Naive thymus-derived CD4-positive, alpha-beta T cell (primary cell): ENCODE results near the gene CAV2. TPM values are rescaled to one million over a fixed set of nuclear protein-coding genes. Genes with fewer than 3 reads are reported as not detected.

ENCODE experiments used
- ATAC-seq: fragments of 150-1000 bp; cut with Tn5 transposase; 2 replicates; pipeline ENCODE4 v1.10.0; 2021; ENCODE audit warnings: mild to moderate bottlenecking, moderate library complexity
- CTCF ChIA-PET: fragments of 350-600 bp; sonication (Branson Sonifier 250); formaldehyde crosslinking; loops from one replicate; lab custom pipeline; 2021; ENCODE audit warnings: antibody characterized with exemption; lab: Charles Lee
- POLR2A ChIA-PET: fragments of 350-600 bp; sonication (Branson Sonifier 250); formaldehyde crosslinking; loops from one replicate; lab custom pipeline; 2021; ENCODE audit warnings: antibody characterized with exemption, inconsistent platforms; lab: Charles Lee
- DNase-seq, 9 donors: peaks; one replicate each; pipeline versions ENCODE4 v3.0.0 to v3.0.0-alpha.2; 2020 to 2022; ENCODE audit warnings: mixed read lengths in 1 of 9
- H3K27ac ChIP-seq: one replicate; pipeline ENCODE4 v1.7.0; 2013; ENCODE audit warnings: mild to moderate bottlenecking, low read depth, low read length, moderate library complexity
- H3K27me3 ChIP-seq, 2 donors: one replicate each; pipeline ENCODE4 v1.7.0; 2013; ENCODE audit warnings: low read length in 2 of 2, mild to moderate bottlenecking in 2 of 2, moderate library complexity in 2 of 2; ENCODE audit not compliant: control insufficient read depth in 2 of 2, insufficient read depth in 2 of 2
- H3K36me3 ChIP-seq, 3 experiments: 1 replicate in 2 of 3; 2 replicates in 1 of 3; pipeline ENCODE4 v1.7.0; 2013; ENCODE audit warnings: low read length in 3 of 3, mild to moderate bottlenecking in 3 of 3, moderate library complexity in 1 of 3; ENCODE audit not compliant: insufficient read depth in 3 of 3, control insufficient read depth in 2 of 3
- H3K4me1 ChIP-seq, 2 donors: one replicate each; pipeline ENCODE4 v1.7.0; 2013; ENCODE audit warnings: low read length in 2 of 2, mild to moderate bottlenecking in 2 of 2, moderate library complexity in 1 of 2; ENCODE audit not compliant: control insufficient read depth in 2 of 2, insufficient read depth in 2 of 2
- H3K4me3 ChIP-seq: 2 replicates; pipeline ENCODE4 v1.7.0; 2013; ENCODE audit warnings: mild to moderate bottlenecking, low read length
- H3K9me3 ChIP-seq, 3 experiments: 1 replicate in 2 of 3; 2 replicates in 1 of 3; pipeline ENCODE4 v1.7.0; 2013; ENCODE audit warnings: low read length in 3 of 3; ENCODE audit not compliant: control insufficient read depth in 2 of 3
- H3K27ac Mint-ChIP-seq, 9 donors: one replicate each; pipeline ENCODE4 v1.8.0; 2020 to 2022; ENCODE audit warnings: mixed read lengths in 9 of 9, mild to moderate bottlenecking in 8 of 9, moderate library complexity in 5 of 9, inconsistent platforms in 2 of 9
- H3K27me3 Mint-ChIP-seq, 5 donors: one replicate each; pipeline ENCODE4 v1.8.0; 2021 to 2022; ENCODE audit warnings: mixed read lengths in 5 of 5, mild to moderate bottlenecking in 1 of 5
- H3K36me3 Mint-ChIP-seq, 5 donors: one replicate each; pipeline ENCODE4 v1.8.0; 2020 to 2022; ENCODE audit warnings: mixed read lengths in 5 of 5, mild to moderate bottlenecking in 3 of 5, inconsistent platforms in 1 of 5
- H3K4me1 Mint-ChIP-seq, 7 donors: one replicate each; pipeline ENCODE4 v1.8.0; 2020 to 2022; ENCODE audit warnings: mixed read lengths in 7 of 7, mild to moderate bottlenecking in 3 of 7, inconsistent platforms in 1 of 7
- H3K4me3 Mint-ChIP-seq, 10 donors: one replicate each; pipeline ENCODE4 v1.8.0; 2020 to 2022; ENCODE audit warnings: mild to moderate bottlenecking in 10 of 10, mixed read lengths in 10 of 10, moderate library complexity in 6 of 10, inconsistent platforms in 2 of 10
- H3K9me3 Mint-ChIP-seq, 11 donors: one replicate each; pipeline ENCODE4 v1.8.0; 2020 to 2022; ENCODE audit warnings: mixed read lengths in 11 of 11, mild to moderate bottlenecking in 4 of 11, inconsistent platforms in 1 of 11, moderate library complexity in 1 of 11
- intact Hi-C, 2 donors: fragments of 100-400 bp; cut with micrococcal nuclease; formaldehyde crosslinking; loops; one replicate each; pipeline ENCODE4 v1.15.1; 2023
- polyA plus RNA-seq, 2 donors: library from polyadenylated mRNA; unstranded; fragments of 300-500 nt; fragmentation: Illumina TruSeq; gene quantifications; one replicate each; pipeline ENCODE4 v1.2.3, GENCODE V29; 2021
- total RNA-seq, 6 experiments: library from RNA in 5 of 6; stranded (reverse) in 5 of 6; gene quantifications; 1 replicate in 5 of 6; 2 replicates in 1 of 6; pipeline ENCODE4 v1.2.3 and lab custom pipeline; 2021 to 2026

Gene CAV2
- total and polyA plus RNA-seq, 7 experiments from 2014 or later, result 0.93 TPM; not detected in 6

DNA sequence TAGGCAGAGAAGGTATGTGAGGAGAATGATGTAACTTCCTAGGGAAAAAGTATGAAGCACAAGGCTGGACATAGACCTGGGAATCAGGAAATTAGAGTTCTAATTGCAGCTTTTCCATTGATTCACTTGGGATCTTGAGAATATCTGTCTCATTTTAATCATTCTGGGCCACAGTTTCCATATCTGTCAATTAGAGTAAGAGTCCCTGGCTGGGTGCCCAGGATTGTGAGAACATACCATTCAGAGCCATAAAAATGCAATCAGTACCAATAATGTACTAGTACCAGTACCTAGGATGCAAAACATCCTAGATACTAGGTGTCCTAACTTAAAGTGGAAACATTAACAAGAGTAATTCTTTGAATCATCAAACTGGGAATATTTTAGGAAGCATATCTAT is 54.9 kb downstream of the CAV2 start:
- H3K27ac Mint-ChIP-seq, result no peak overlapping the region
- intact Hi-C loops, result no loop called here
- ChIA-PET CTCF (no interaction called here), POLR2A (no interaction called here)
- no peaks in the 10 kb centered on the region for H3K36me3 Mint-ChIP-seq
- peaks cover 26 to 42% (median 34%) of the 10 kb centered on the region in 5 donors for H3K27me3 Mint-ChIP-seq
- H3K36me3 ChIP-seq, result no peaks in the 10 kb centered on the region
- no peak overlapping the region for H3K4me3 Mint-ChIP-seq
- no peaks in the 10 kb centered on the region for H3K4me1 ChIP-seq
- no peaks in the 10 kb centered on the region for H3K27me3 ChIP-seq
- no peak for DNase-seq
- H3K4me3 ChIP-seq, result no peak overlapping the region
- H3K9me3 Mint-ChIP-seq, result no peaks in the 10 kb centered on the region
- no peaks in the 10 kb centered on the region for H3K4me1 Mint-ChIP-seq
- no peak overlapping the region for H3K27ac ChIP-seq
- no peak for ATAC-seq
- H3K9me3 ChIP-seq, result no peaks in the 10 kb centered on the region

- intact Hi-C loops, result no loop called here
- no peak overlapping the region for H3K4me3 Mint-ChIP-seq
- DNase-seq (no peak), ATAC-seq (no peak)
- Histone ChIP-seq H3K4me1 (no peaks in the 10 kb centered on the region), H3K27me3 (no peaks in the 10 kb centered on the region), H3K9me3 (no peaks in the 10 kb centered on the region), H3K27ac (no peak overlapping the region), H3K4me3 (no peak overlapping the region), H3K36me3 (no peaks in the 10 kb centered on the region)
- POLR2A ChIA-PET, result no interaction called here
- no peaks in the 10 kb centered on the region for H3K4me1 Mint-ChIP-seq
- H3K9me3 Mint-ChIP-seq, result no peaks in the 10 kb centered on the region
- no peaks in the 10 kb centered on the region for H3K36me3 Mint-ChIP-seq
- peaks cover 31 to 47% (median 38%) of the 10 kb centered on the region in 5 donors for H3K27me3 Mint-ChIP-seq
- CTCF ChIA-PET, result no interaction called here
- H3K27ac Mint-ChIP-seq, result no peak overlapping the region
These were observed 55.4 kb downstream of the CAV2 start for GRCh38 chr7:116554911-116555310.

DNA sequence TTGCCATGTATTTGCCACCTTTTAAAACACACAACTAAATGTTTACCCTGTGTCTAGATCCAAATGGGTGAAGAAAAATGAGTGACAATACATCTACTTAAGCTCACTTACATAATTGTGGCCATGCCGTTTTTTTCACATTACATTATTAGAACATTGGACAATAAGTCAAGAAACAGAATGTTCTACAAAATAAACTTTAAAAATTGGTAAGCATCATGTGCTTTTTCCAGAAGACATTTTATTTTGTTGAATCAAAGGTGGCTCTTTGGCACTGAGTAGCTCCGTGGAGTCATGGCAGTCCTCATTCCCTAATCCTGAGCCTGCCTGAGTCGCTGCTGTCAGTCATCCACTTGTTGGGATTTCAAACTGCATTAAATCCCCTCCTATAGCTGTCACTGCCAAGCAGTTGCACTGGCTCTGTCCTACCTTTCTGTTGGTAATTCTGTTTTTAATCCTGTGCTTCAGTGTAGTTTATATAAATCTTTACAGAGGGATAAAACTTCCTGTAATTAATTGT is 57.6 kb downstream of the CAV2 start:
- ChIA-PET CTCF (no interaction called here), POLR2A (no interaction called here)
- H3K36me3 Mint-ChIP-seq, result no peaks in the 10 kb centered on the region
- Histone ChIP-seq H3K27ac (no peak overlapping the region), H3K9me3 (no peaks in the 10 kb centered on the region), H3K4me1 (no peaks in the 10 kb centered on the region), H3K4me3 (no peak overlapping the region), H3K36me3 (no peaks in the 10 kb centered on the region), H3K27me3 (no peaks in the 10 kb centered on the region)
- no peak overlapping the region for H3K4me3 Mint-ChIP-seq
- no peak for DNase-seq
- peaks cover 31 to 54% (median 50%) of the 10 kb centered on the region in 5 donors for H3K27me3 Mint-ChIP-seq
- no peak overlapping the region for H3K27ac Mint-ChIP-seq
- H3K9me3 Mint-ChIP-seq, result peaks cover 0 to 2% (median 0%) of the 10 kb centered on the region in 11 donors
- intact Hi-C loops, result no loop called here
- ATAC-seq, result no peak
- no peaks in the 10 kb centered on the region for H3K4me1 Mint-ChIP-seq

DNA sequence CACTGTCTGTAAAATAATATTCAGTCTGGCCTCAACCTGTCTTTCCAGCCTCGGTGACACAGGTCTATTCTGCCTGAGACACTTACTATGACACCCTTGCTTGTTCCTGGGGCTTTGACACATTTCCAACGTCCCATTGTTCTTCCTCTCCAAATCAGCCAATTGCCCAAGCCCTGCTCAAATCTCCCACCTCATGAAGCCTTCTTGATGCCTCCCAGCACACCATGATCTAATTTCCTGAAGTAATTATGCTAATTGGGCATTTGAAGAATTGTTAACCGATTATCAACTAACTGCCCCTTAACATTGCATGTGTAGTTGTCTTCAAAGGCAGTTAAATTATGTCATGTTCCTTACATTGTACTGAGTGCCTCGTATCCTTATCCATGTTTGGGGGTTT is 58.4 kb downstream of the CAV2 start:
- Mint-ChIP-seq H3K9me3 (peaks cover 0 to 7% (median 0%) of the 10 kb centered on the region in 11 donors), H3K36me3 (no peaks in the 10 kb centered on the region), H3K27me3 (peaks cover 30 to 55% (median 51%) of the 10 kb centered on the region in 5 donors), H3K4me1 (no peaks in the 10 kb centered on the region), H3K4me3 (no peak overlapping the region), H3K27ac (no peak overlapping the region)
- Histone ChIP-seq H3K4me3 (no peak overlapping the region), H3K4me1 (no peaks in the 10 kb centered on the region), H3K36me3 (no peaks in the 10 kb centered on the region), H3K27me3 (no peaks in the 10 kb centered on the region), H3K27ac (no peak overlapping the region), H3K9me3 (no peaks in the 10 kb centered on the region)
- intact Hi-C loops, result no loop called here
- ATAC-seq (no peak), DNase-seq (no peak)
- POLR2A ChIA-PET, result no interaction called here
- CTCF ChIA-PET, result no interaction called here

Other genes starting within 250 kb of the CAV2 start
- under 1 TPM in 2 of 5 experiments, not detected in 3; 0.19 to 0.39 TPM for gene CAV1, start 25.3 kb downstream of the CAV2 start, total RNA-seq
- not detected for gene CAV1, start 25.3 kb downstream of the CAV2 start, polyA plus RNA-seq
- gene MET, start 172.5 kb downstream of the CAV2 start, total RNA-seq, result 1 to 10 TPM in 1 of 5 experiments, under 1 TPM in 2, not detected in 2; 0.19 to 1.0 (median 0.73) TPM
- gene MET, start 172.5 kb downstream of the CAV2 start, polyA plus RNA-seq, result not detected